Measurements from ENCODE around the gene SSH2.

DNA sequence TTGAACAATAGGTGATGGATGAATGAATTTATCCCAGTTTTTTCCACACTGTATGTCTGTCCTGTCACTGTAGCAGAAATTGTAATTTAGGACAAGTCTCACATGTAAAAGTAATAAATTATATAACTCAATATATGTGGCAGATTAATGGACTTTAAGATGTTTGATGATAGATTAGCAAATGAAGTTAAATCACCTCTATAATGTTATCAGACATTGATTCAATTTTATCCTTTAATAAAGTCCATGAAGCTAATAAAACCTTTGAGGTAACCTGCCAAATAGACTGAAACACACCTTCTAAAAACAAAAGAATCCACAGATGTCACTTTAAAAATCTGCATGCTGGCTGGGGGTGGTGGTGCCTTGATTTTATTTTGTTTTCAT lies 224.0 kb downstream of the SSH2 start:
- 0 out of 2 replicates have a peak, but pooled peaks have one; percentile 42 for TF ChIP-seq ZNF8 (CRISPR knock-in tag; IDR thresholded peaks at IDR 0.05)
- no peak for TF ChIP-seq RARB (CRISPR knock-in tag; IDR thresholded peaks at IDR 0.05)
- TF ChIP-seq, protein P1, sequence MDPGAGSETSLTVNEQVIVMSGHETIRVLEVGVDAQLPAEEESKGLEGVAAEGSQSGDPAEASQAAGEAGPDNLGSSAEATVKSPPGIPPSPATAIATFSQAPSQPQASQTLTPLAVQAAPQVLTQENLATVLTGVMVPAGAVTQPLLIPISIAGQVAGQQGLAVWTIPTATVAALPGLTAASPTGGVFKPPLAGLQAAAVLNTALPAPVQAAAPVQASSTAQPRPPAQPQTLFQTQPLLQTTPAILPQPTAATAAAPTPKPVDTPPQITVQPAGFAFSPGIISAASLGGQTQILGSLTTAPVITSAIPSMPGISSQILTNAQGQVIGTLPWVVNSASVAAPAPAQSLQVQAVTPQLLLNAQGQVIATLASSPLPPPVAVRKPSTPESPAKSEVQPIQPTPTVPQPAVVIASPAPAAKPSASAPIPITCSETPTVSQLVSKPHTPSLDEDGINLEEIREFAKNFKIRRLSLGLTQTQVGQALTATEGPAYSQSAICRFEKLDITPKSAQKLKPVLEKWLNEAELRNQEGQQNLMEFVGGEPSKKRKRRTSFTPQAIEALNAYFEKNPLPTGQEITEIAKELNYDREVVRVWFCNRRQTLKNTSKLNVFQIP (CRISPR knock-in tag; IDR thresholded peaks at IDR 0.05; ENCODE audit: borderline replicate concordance, low read depth), result no peak
- no peak for TF ChIP-seq BACH2 (CRISPR knock-in tag; IDR thresholded peaks at IDR 0.05; ENCODE audit: borderline replicate concordance)
- no peak for TF ChIP-seq ARNTL (CRISPR knock-in tag; IDR thresholded peaks at IDR 0.05; ENCODE audit: borderline replicate concordance, low read depth)
- TF ChIP-seq TOX (CRISPR knock-in tag; IDR thresholded peaks at IDR 0.05; ENCODE audit: borderline replicate concordance), result no peak
- TF ChIP-seq PPARA (CRISPR knock-in tag; IDR thresholded peaks at IDR 0.05; ENCODE audit: borderline replicate concordance), result no peak
- TF ChIP-seq, protein P2, sequence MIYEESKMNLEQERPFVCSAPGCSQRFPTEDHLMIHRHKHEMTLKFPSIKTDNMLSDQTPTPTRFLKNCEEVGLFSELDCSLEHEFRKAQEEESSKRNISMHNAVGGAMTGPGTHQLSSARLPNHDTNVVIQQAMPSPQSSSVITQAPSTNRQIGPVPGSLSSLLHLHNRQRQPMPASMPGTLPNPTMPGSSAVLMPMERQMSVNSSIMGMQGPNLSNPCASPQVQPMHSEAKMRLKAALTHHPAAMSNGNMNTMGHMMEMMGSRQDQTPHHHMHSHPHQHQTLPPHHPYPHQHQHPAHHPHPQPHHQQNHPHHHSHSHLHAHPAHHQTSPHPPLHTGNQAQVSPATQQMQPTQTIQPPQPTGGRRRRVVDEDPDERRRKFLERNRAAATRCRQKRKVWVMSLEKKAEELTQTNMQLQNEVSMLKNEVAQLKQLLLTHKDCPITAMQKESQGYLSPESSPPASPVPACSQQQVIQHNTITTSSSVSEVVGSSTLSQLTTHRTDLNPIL (CRISPR knock-in tag; IDR thresholded peaks at IDR 0.05; ENCODE audit: low read depth), result no peak
- TF ChIP-seq ZFP3 (CRISPR knock-in tag; IDR thresholded peaks at IDR 0.05), result no peak
- TF ChIP-seq, protein P3, sequence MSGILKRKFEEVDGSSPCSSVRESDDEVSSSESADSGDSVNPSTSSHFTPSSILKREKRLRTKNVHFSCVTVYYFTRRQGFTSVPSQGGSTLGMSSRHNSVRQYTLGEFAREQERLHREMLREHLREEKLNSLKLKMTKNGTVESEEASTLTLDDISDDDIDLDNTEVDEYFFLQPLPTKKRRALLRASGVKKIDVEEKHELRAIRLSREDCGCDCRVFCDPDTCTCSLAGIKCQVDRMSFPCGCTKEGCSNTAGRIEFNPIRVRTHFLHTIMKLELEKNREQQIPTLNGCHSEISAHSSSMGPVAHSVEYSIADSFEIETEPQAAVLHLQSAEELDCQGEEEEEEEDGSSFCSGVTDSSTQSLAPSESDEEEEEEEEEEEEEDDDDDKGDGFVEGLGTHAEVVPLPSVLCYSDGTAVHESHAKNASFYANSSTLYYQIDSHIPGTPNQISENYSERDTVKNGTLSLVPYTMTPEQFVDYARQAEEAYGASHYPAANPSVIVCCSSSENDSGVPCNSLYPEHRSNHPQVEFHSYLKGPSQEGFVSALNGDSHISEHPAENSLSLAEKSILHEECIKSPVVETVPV (CRISPR knock-in tag; IDR thresholded peaks at IDR 0.05), result no peak
- TF ChIP-seq, protein P4, sequence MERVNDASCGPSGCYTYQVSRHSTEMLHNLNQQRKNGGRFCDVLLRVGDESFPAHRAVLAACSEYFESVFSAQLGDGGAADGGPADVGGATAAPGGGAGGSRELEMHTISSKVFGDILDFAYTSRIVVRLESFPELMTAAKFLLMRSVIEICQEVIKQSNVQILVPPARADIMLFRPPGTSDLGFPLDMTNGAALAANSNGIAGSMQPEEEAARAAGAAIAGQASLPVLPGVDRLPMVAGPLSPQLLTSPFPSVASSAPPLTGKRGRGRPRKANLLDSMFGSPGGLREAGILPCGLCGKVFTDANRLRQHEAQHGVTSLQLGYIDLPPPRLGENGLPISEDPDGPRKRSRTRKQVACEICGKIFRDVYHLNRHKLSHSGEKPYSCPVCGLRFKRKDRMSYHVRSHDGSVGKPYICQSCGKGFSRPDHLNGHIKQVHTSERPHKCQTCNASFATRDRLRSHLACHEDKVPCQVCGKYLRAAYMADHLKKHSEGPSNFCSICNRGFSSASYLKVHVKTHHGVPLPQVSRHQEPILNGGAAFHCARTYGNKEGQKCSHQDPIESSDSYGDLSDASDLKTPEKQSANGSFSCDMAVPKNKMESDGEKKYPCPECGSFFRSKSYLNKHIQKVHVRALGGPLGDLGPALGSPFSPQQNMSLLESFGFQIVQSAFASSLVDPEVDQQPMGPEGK (CRISPR knock-in tag; IDR thresholded peaks at IDR 0.05; ENCODE audit: borderline replicate concordance), result no peak
- TF ChIP-seq GLIS3 (CRISPR knock-in tag; IDR thresholded peaks at IDR 0.05), result no peak
